H9 (cell line): ENCODE results near the gene RHOA. TPM values are rescaled to one million over a fixed set of nuclear protein-coding genes. Genes with fewer than 3 reads are reported as not detected.

ENCODE experiments used
- DNase-seq: peaks from one replicate; pipeline ENCODE4 v3.0.0-alpha.2; 2017
- H2AFZ ChIP-seq: one replicate; pipeline ENCODE4 v1.6.1; 2013; ENCODE audit warnings: mild to moderate bottlenecking, low read length, control low read depth, moderate library complexity
- H2AK5ac ChIP-seq: 2 replicates; pipeline ENCODE4 v1.6.1; 2013; ENCODE audit warnings: low read length, control low read depth, mixed read lengths; ENCODE audit not compliant: insufficient read length
- H2BK120ac ChIP-seq: one replicate; pipeline ENCODE4 v1.6.1; 2013; ENCODE audit warnings: low read depth, mild to moderate bottlenecking, low read length, control low read depth, inconsistent platforms; ENCODE audit not compliant: poor library complexity, severe bottlenecking
- H2BK12ac ChIP-seq: 2 replicates; pipeline ENCODE4 v1.6.1; 2013; ENCODE audit warnings: low read length, control low read depth, mixed read lengths, low read depth; ENCODE audit not compliant: insufficient read length
- H2BK15ac ChIP-seq: 2 replicates; pipeline ENCODE4 v1.6.1; 2013; ENCODE audit warnings: low read depth, low read length, control low read depth
- H2BK20ac ChIP-seq: one replicate; pipeline ENCODE4 v1.6.1; 2013; ENCODE audit warnings: low read depth, mild to moderate bottlenecking, low read length, control low read depth, inconsistent platforms; ENCODE audit not compliant: poor library complexity, severe bottlenecking
- H2BK5ac ChIP-seq: 2 replicates; pipeline ENCODE4 v1.6.1; 2013; ENCODE audit warnings: low read length, control low read depth, mixed read lengths; ENCODE audit not compliant: insufficient read length
- H3K14ac ChIP-seq: 2 replicates; pipeline ENCODE4 v1.6.1; 2013; ENCODE audit warnings: low read length, control low read depth; ENCODE audit not compliant: insufficient read depth
- H3K18ac ChIP-seq: 2 replicates; pipeline ENCODE4 v1.6.1; 2013; ENCODE audit warnings: low read depth, mild to moderate bottlenecking, mixed read lengths, low read length, control low read depth; ENCODE audit not compliant: insufficient read length
- H3K23ac ChIP-seq: 2 replicates; pipeline ENCODE4 v1.6.1; 2013; ENCODE audit warnings: low read length, control low read depth, mixed read lengths, low read depth; ENCODE audit not compliant: insufficient read length
- H3K23me2 ChIP-seq: 2 replicates; pipeline ENCODE4 v1.6.1; 2013; ENCODE audit warnings: low read depth, mild to moderate bottlenecking, mixed read lengths, low read length, control low read depth; ENCODE audit not compliant: insufficient read length, poor library complexity, severe bottlenecking
- H3K27ac ChIP-seq: 2 replicates; pipeline ENCODE4 v1.5.1; 2013; ENCODE audit warnings: low read length, control low read depth, mixed read lengths, low read depth; ENCODE audit not compliant: insufficient read length
- H3K27me3 ChIP-seq: 2 replicates; pipeline ENCODE4 v1.6.1; 2013; ENCODE audit warnings: low read length, control low read depth, inconsistent platforms; ENCODE audit not compliant: insufficient read depth
- H3K4ac ChIP-seq: 2 replicates; pipeline ENCODE4 v1.6.1; 2013; ENCODE audit warnings: low read depth, mild to moderate bottlenecking, control low read depth, inconsistent platforms, low read length, moderate library complexity
- H3K4me1 ChIP-seq: 2 replicates; pipeline ENCODE4 v1.6.1; 2013; ENCODE audit warnings: low read length, control low read depth, inconsistent platforms; ENCODE audit not compliant: insufficient read depth
- H3K4me2 ChIP-seq: 2 replicates; pipeline ENCODE4 v1.6.1; 2013; ENCODE audit warnings: low read length, control low read depth, mixed read lengths; ENCODE audit not compliant: insufficient read length, insufficient read depth
- H3K56ac ChIP-seq: 2 replicates; pipeline ENCODE4 v1.6.1; 2013; ENCODE audit warnings: low read depth, mild to moderate bottlenecking, mixed read lengths, low read length, control low read depth; ENCODE audit not compliant: insufficient read length
- H3K79me1 ChIP-seq: 2 replicates; pipeline ENCODE4 v1.6.1; 2013; ENCODE audit warnings: low read depth, mild to moderate bottlenecking, moderate library complexity, low read length, control low read depth, inconsistent platforms; ENCODE audit not compliant: insufficient read depth, poor library complexity, severe bottlenecking
- H3K79me2 ChIP-seq: 2 replicates; pipeline ENCODE4 v1.6.1; 2013; ENCODE audit warnings: low read length, control low read depth, inconsistent platforms; ENCODE audit not compliant: insufficient read depth
- H3K9ac ChIP-seq: 2 replicates; pipeline ENCODE4 v1.6.1; 2013; ENCODE audit warnings: low read length, control low read depth, mixed read lengths; ENCODE audit not compliant: insufficient read length; ENCODE audit errors: extremely low read depth
- H3K9me3 ChIP-seq: one replicate; pipeline ENCODE4 v1.6.1; 2013; ENCODE audit warnings: low read depth, low read length, inconsistent platforms; ENCODE audit not compliant: control insufficient read depth
- H3T11ph ChIP-seq: one replicate; pipeline ENCODE4 v1.6.1; 2013; ENCODE audit warnings: mild to moderate bottlenecking, low read length, control low read depth, inconsistent platforms
- H4K20me1 ChIP-seq: one replicate; pipeline ENCODE4 v1.6.1; 2013; ENCODE audit not compliant: control insufficient read depth, insufficient read length, insufficient read depth
- H4K5ac ChIP-seq: 2 replicates; pipeline ENCODE4 v1.6.1; 2013; ENCODE audit warnings: low read depth, mild to moderate bottlenecking, mixed read lengths, low read length, control low read depth; ENCODE audit not compliant: insufficient read length
- H4K8ac ChIP-seq: replicated peaks from 2 replicates; pipeline ENCODE4 v1.6.1; 2013; ENCODE audit warnings: low read length, control low read depth, mixed read lengths, low read depth; ENCODE audit not compliant: insufficient read length
- H4K91ac ChIP-seq: 2 replicates; pipeline ENCODE4 v1.6.1; 2013; ENCODE audit warnings: low read depth, mild to moderate bottlenecking, moderate library complexity, mixed read lengths, low read length, control low read depth; ENCODE audit not compliant: insufficient read length
- H3K27ac Mint-ChIP-seq, 3 experiments: 2 replicates in 2 of 3; 3 replicates in 1 of 3; pipeline ENCODE4 v1.8.0; 2020 to 2021; ENCODE audit warnings: mixed read lengths in 3 of 3, mild to moderate bottlenecking in 1 of 3, moderate library complexity in 1 of 3
- H3K27me3 Mint-ChIP-seq: 2 replicates; pipeline ENCODE4 v1.8.0; 2021; ENCODE audit warnings: low read depth, mild to moderate bottlenecking, moderate library complexity, mixed read lengths
- H3K36me3 Mint-ChIP-seq, 3 experiments: 2 replicates in 2 of 3; 3 replicates in 1 of 3; pipeline ENCODE4 v1.8.0; 2020 to 2021; ENCODE audit warnings: low read depth in 3 of 3, mixed read lengths in 3 of 3; ENCODE audit not compliant: insufficient read depth in 1 of 3
- H3K4me1 Mint-ChIP-seq, 2 experiments: 2 replicates each; pipeline ENCODE4 v1.8.0; 2020; ENCODE audit warnings: mixed read lengths in 2 of 2
- H3K4me3 Mint-ChIP-seq, 2 experiments: 2 replicates in 1 of 2; 3 replicates in 1 of 2; pipeline ENCODE4 v1.8.0; 2020 to 2021; ENCODE audit warnings: mild to moderate bottlenecking in 2 of 2, mixed read lengths in 2 of 2, moderate library complexity in 1 of 2
- H3K9me3 Mint-ChIP-seq, 2 experiments: 2 replicates in 1 of 2; 3 replicates in 1 of 2; pipeline ENCODE4 v1.8.0; 2020; ENCODE audit warnings: mild to moderate bottlenecking in 2 of 2, mixed read lengths in 2 of 2, moderate library complexity in 1 of 2
- CTCF ChIP-seq: fragments of 200-600 bp; sonication (generic); conservative IDR thresholded peaks from 3 replicates; pipeline ENCODE4 v1.8.0; 2021; ENCODE audit warnings: antibody characterized with exemption, mild to moderate bottlenecking
- WGBS: extraction: QIAGEN DNeasy Blood & Tissue Kit; methylation state at CpG from one replicate; pipeline ENCODE4 v1.1.7; 2013; ENCODE audit warnings: missing lambda C conversion rate, low lambda C conversion rate, mixed read lengths; ENCODE audit not compliant: insufficient read length; ENCODE audit errors: extremely low coverage; 5-methylcytosine and 5-hydroxymethylcytosine counted together
- total RNA-seq: library from RNA; stranded (reverse); gene quantifications from 2 replicates; pipeline ENCODE4 v1.2.1, GENCODE V29; 2021

Gene RHOA
- total RNA-seq, 1 experiment from 2014 or later, result 403 TPM

DNA sequence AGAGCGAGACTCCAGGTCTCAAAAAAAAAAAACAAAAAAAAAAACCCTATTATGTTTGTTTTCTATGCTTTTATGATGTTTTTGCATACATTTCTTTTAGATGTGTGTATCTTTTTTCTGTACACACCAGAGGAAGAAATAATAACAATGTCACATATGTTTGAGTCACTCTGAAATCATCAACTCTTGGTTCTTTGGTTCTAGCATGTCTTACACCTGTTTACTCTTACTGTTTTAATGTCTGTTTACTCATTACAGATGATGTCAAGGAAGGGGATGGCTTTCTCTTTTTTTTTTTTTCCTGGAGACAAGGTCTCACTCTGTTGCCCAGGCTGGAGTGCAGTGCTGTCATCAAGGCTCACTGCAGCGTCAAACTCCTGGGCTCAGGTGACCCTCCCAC, 24.1 kb downstream of the RHOA start:
- DNase-seq, result no peak
- Histone ChIP-seq H3K4me2 (no peak overlapping the region), H2BK5ac (no peak overlapping the region), H3K18ac (no peak overlapping the region), H3K23me2 (no peaks in the 10 kb centered on the region), H3K4me1 (no peaks in the 10 kb centered on the region), H3K9ac (no peak overlapping the region), H4K5ac (no peak overlapping the region), H2BK120ac (no peak overlapping the region), H2AFZ (no peak overlapping the region), H3K27ac (no peak overlapping the region), H3K4ac (no peak overlapping the region), H4K91ac (no peak overlapping the region), H2BK15ac (no peak overlapping the region), H2BK20ac (no peak overlapping the region), H2AK5ac (no peak overlapping the region), H3T11ph (no peak overlapping the region), H3K79me2 (peaks cover 42% of the 10 kb centered on the region; the same call in 1 of the 2 replicates), H3K14ac (no peak overlapping the region), H3K23ac (no peak overlapping the region), H3K9me3 (no peaks in the 10 kb centered on the region), H3K79me1 (peaks cover 8% of the 10 kb centered on the region), H4K20me1 (no peaks in the 10 kb centered on the region), H2BK12ac (no peak overlapping the region), H4K8ac (no peak overlapping the region), H3K27me3 (no peaks in the 10 kb centered on the region), H3K56ac (no peak overlapping the region)
- H3K27me3 Mint-ChIP-seq, result no peaks in the 10 kb centered on the region
- no peaks in the 10 kb centered on the region; a peak in 2 of 4 replicates for H3K4me1 Mint-ChIP-seq
- no peaks in the 10 kb centered on the region; a peak in 1 of 5 replicates for H3K9me3 Mint-ChIP-seq
- no peak overlapping the region for H3K4me3 Mint-ChIP-seq
- no peak overlapping the region for H3K27ac Mint-ChIP-seq
- H3K36me3 Mint-ChIP-seq, result peaks cover 2 to 11% (median 11%) of the 10 kb centered on the region in 3 experiments; a peak in 6 of 7 replicates
- no CpG with 5 or more reads among the region's 2 CpGs for WGBS
- TF ChIP-seq CTCF, result no peak
